GM19351 (cell line): ENCODE measurements around the gene FAM227A.
"Not testable (repeated sequence)": the region's sequence is repeated elsewhere in the genome, so short reads cannot be mapped to it uniquely, and the experiment has no call there.

ENCODE experiments used
- ATAC-seq: cut with Tn5 transposase; IDR thresholded peaks from one replicate; pipeline ENCODE4 v1.9.1; 2021; ENCODE audit warnings: mild to moderate bottlenecking, moderate library complexity; ENCODE audit not compliant: unreplicated experiment

The FAM227A gene

GRCh38 chr22:38612217-38613006, 43.8 kb downstream of the FAM227A start:
- ATAC-seq: no peak

GRCh38 chr22:38611559-38611958, 44.6 kb downstream of the FAM227A start:
- ATAC-seq: no peak

GRCh38 chr22:38610234-38610633, 46.0 kb downstream of the FAM227A start:
- ATAC-seq: no peak

DNA sequence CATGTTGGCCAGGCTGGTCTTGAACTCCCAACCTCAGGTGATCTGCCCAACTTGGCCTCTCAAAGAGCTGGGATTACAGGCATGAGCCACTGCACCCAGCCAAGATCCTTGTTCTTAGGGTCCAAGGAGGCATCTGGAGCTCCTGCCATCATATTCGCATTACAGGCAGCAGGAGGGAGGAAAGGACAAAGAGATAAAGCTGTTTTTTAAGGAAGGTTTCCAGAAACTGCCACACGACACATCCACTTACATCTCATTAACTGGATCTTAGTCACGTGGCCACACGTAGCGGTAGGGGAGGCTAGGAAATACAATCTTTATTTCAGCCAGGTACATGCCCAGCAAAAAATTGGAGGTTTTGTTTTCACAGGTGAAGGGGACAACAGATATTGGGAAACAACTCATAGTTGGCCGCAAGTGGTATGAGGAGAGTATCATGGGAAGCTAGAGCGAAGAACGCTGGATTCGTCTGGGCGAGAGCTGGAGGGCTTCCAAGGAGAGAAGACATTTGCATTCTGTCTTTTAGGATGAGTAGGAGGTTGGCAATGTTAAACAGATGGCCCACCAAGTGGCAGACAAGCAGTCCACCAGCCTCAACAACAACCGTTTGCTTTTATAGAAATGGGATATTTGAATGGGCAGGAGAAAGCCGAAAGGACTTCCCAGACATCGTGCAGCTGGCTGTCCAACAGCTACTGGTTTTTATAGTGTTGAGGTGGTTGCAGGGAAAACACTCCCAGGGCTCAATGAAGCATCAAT, 47.0 kb downstream of the FAM227A start:
- no peak for ATAC-seq

GRCh38 chr22:38607680-38608079, 48.5 kb downstream of the FAM227A start:
- no peak for ATAC-seq

DNA sequence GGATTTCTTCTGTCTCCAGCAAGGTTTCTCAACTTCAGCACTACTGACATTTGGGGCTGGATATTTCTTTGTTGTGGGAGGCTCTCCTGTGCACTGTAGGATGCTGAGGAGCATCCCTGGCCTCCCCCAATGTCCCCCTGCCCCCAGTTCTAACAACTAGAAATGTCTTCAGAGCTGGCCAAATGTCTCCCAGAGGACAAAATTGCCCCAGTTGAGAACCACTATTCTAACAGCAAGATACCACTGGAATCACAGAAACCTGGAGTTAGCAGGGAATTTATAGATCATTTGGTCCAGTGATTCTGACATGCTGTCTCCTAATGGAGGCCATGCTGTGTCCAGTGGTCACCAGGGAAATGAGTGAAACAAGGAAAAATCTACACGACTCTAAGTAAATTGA, 54.0 kb downstream of the FAM227A start:
- ATAC-seq: no peak

- ATAC-seq: no peak
Observed at GRCh38 chr22:38601221-38601764, 54.9 kb downstream of the FAM227A start.

DNA sequence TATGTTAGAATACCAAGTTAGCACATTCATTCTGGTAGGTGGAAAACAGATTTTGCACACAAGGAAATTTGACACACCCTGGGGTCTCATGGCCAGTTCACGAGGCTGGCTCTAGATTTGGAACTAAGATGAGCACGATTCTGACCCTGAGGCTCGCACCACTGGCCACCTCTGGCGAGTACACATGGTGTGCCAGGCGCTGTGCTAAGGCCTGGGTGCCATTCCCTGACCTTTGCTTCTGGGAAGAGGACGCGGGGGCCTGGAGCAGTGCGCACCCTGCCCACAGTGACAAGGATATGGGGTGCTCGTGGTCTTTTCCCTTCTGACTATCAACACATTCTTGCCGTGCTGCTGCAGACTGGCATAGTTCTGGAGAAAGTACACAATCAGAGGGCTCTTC, 56.7 kb downstream of the FAM227A start:
- ATAC-seq: no peak

GRCh38 chr22:38582923-38583322, 73.3 kb downstream of the FAM227A start:
- ATAC-seq: not testable (repeated sequence)

DNA sequence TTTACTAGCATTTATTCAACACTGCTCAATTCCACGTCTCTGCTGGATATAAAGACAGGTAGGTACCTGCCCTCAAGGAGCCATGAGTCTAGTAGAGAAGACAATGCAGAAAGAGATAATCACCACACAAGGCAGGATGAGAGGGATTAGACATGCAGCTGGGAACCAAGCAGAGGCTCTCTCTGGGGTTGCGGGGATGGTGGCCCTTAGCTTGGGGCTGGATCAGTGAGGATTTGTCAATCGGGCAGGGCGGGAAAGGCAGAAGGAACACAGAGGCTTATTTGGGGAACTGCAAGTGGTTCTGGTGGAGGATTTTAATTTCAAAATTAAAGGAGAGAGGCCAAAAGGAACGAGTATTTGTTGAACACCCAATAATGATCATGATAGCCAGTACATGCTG, 77.7 kb downstream of the FAM227A start:
- ATAC-seq: no peak

GRCh38 chr22:38572065-38572464, 84.1 kb downstream of the FAM227A start:
- ATAC-seq: no peak

DNA sequence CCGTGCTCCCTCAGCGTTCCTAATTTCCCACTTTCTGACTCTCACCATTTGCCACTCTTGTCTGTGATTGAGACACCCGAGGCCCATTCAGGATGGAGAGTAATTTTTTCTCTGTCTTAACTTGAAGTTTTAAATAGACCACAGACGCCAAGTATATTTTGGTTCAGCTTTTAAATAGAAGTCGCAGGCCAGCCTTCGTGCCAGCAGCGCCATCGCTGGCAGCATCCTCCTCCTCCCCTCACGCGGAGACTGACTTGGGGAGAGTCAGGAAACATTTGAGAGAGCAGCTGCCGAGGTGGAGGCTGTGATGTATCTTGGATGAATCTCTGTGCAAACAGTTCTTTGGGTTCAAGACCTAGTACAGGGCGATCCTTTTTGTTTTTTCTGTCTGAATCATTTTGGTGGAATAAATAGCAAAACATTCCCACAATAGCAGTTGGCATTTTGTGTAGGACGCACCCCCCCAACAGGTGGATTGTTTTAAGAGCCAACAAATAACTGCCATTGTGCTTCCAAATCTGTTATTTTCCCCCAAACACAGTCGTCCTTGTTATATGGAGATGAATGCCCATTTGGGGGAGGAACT, 85.3 kb downstream of the FAM227A start:
- ATAC-seq: no peak

- no peak for ATAC-seq
Observed at GRCh38 chr22:38569972-38570778, 86.0 kb downstream of the FAM227A start, which contains the start of gene DMC1. TSS of gene DMC1 (minus strand) at chr22:38570183. CDS start at chr22:38568256, 1,927 bp downstream.

DNA sequence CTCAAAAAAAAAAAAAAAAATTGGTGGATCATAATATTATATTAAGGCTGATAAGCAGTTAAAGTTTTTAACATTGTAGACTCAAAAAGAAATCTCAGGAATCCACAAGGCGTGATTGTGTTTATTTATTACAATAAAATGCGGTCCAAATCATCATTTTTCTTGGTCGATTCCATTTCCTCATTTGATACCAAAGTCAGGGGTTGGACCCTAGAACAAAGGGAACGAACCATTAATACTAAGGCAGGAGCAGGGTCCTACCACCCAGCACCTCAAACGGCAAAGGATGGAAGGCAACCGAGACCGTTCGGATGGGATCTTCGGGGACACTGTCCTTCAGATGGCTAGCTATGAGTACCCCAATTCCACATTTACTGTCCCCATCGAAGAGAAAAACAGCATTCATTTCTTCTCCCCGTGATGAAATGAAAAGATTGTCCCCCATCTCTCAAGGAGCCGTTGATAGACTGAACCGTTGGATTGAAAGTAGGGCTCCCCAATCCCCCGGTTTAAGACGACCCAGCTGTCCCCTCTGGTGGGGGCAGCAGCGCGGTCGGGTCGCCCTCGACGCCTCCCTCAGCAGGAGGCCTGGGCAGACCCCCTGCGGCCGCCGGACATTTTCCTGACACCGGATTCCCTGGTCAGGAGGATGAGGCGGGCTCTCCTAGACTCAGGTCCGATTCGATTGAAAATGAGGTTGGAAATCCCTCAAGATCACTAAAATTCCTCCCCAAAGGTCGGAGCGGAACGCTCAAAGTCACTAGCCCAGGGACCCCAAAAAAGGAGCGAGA, 86.8 kb downstream of the FAM227A start:
- ATAC-seq: no peak

GRCh38 chr22:38567531-38568285, 88.5 kb downstream of the FAM227A start:
- no peak for ATAC-seq

DNA sequence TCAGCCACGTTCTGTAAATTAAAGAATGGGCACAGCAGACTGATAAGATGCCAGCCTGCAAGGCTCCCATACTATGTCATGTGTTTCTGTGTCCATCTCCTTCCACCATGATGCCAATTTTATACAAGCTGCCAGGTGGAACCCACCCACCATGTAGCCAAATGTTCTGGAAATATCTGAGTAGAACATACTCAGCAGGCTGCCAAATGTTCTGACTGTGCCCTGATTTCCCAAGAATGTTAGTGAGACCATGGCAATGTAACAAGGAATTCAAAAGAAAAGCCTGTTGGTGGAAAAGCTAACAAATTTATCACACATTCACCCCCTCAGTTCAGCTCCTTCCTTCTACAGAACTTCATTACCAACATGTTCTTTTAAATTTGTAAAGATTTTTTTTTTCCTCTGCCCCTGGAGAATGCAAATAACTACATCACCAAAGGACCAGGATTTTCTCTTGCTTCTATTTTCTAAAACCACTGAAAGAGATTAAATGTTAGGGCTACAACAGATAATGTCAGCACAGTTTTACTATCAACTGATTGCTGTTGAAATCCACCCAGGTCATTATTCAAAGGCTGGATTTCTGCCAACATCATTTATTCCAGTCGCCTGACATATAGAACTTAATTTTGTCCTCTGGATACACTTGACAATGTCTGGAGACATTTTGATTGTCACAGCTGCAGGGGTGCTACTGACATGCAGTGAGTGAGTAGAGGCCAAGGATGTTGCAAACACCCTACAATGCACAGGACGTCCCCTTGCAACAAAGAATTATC, 89.3 kb downstream of the FAM227A start:
- ATAC-seq: no peak

DNA sequence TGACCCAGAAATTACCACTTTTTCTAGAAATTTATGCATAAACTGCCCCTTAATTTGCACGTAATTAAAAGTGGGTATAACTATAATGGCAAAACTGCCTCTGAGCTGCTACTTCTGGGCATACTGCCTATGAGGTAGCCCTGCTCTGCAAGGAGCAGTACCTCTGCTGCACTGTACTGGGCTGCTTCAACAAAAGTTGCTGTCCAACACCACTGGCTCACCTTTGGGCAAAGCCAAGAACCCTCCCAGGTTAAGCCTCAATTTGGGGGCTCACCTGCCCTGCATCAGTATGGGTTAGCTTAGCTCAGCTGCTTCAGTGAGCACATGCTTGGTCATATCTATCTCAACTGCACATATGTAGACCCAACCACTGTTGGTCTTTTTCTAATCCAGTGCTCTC, 90.8 kb downstream of the FAM227A start:
- no peak for ATAC-seq

GRCh38 chr22:38564669-38565068, 91.5 kb downstream of the FAM227A start:
- no peak for ATAC-seq
